H9 (cell line): ENCODE results near the gene HECTD1. TPM values are rescaled to one million over a fixed set of nuclear protein-coding genes. Genes with fewer than 3 reads are reported as not detected.

ENCODE experiments used
- DNase-seq: peaks from one replicate; pipeline ENCODE4 v3.0.0-alpha.2; 2017
- H2AFZ ChIP-seq: one replicate; pipeline ENCODE4 v1.6.1; 2013; ENCODE audit warnings: mild to moderate bottlenecking, low read length, control low read depth, moderate library complexity
- H2AK5ac ChIP-seq: 2 replicates; pipeline ENCODE4 v1.6.1; 2013; ENCODE audit warnings: low read length, control low read depth, mixed read lengths; ENCODE audit not compliant: insufficient read length
- H2BK120ac ChIP-seq: one replicate; pipeline ENCODE4 v1.6.1; 2013; ENCODE audit warnings: low read depth, mild to moderate bottlenecking, low read length, control low read depth, inconsistent platforms; ENCODE audit not compliant: poor library complexity, severe bottlenecking
- H2BK12ac ChIP-seq: 2 replicates; pipeline ENCODE4 v1.6.1; 2013; ENCODE audit warnings: low read length, control low read depth, mixed read lengths, low read depth; ENCODE audit not compliant: insufficient read length
- H2BK15ac ChIP-seq: 2 replicates; pipeline ENCODE4 v1.6.1; 2013; ENCODE audit warnings: low read depth, low read length, control low read depth
- H2BK20ac ChIP-seq: one replicate; pipeline ENCODE4 v1.6.1; 2013; ENCODE audit warnings: low read depth, mild to moderate bottlenecking, low read length, control low read depth, inconsistent platforms; ENCODE audit not compliant: poor library complexity, severe bottlenecking
- H2BK5ac ChIP-seq: 2 replicates; pipeline ENCODE4 v1.6.1; 2013; ENCODE audit warnings: low read length, control low read depth, mixed read lengths; ENCODE audit not compliant: insufficient read length
- H3K14ac ChIP-seq: 2 replicates; pipeline ENCODE4 v1.6.1; 2013; ENCODE audit warnings: low read length, control low read depth; ENCODE audit not compliant: insufficient read depth
- H3K18ac ChIP-seq: 2 replicates; pipeline ENCODE4 v1.6.1; 2013; ENCODE audit warnings: low read depth, mild to moderate bottlenecking, mixed read lengths, low read length, control low read depth; ENCODE audit not compliant: insufficient read length
- H3K23ac ChIP-seq: 2 replicates; pipeline ENCODE4 v1.6.1; 2013; ENCODE audit warnings: low read length, control low read depth, mixed read lengths, low read depth; ENCODE audit not compliant: insufficient read length
- H3K23me2 ChIP-seq: 2 replicates; pipeline ENCODE4 v1.6.1; 2013; ENCODE audit warnings: low read depth, mild to moderate bottlenecking, mixed read lengths, low read length, control low read depth; ENCODE audit not compliant: insufficient read length, poor library complexity, severe bottlenecking
- H3K27ac ChIP-seq: 2 replicates; pipeline ENCODE4 v1.5.1; 2013; ENCODE audit warnings: low read length, control low read depth, mixed read lengths, low read depth; ENCODE audit not compliant: insufficient read length
- H3K27me3 ChIP-seq: 2 replicates; pipeline ENCODE4 v1.6.1; 2013; ENCODE audit warnings: low read length, control low read depth, inconsistent platforms; ENCODE audit not compliant: insufficient read depth
- H3K4ac ChIP-seq: 2 replicates; pipeline ENCODE4 v1.6.1; 2013; ENCODE audit warnings: low read depth, mild to moderate bottlenecking, control low read depth, inconsistent platforms, low read length, moderate library complexity
- H3K4me1 ChIP-seq: 2 replicates; pipeline ENCODE4 v1.6.1; 2013; ENCODE audit warnings: low read length, control low read depth, inconsistent platforms; ENCODE audit not compliant: insufficient read depth
- H3K4me2 ChIP-seq: 2 replicates; pipeline ENCODE4 v1.6.1; 2013; ENCODE audit warnings: low read length, control low read depth, mixed read lengths; ENCODE audit not compliant: insufficient read length, insufficient read depth
- H3K56ac ChIP-seq: 2 replicates; pipeline ENCODE4 v1.6.1; 2013; ENCODE audit warnings: low read depth, mild to moderate bottlenecking, mixed read lengths, low read length, control low read depth; ENCODE audit not compliant: insufficient read length
- H3K79me1 ChIP-seq: 2 replicates; pipeline ENCODE4 v1.6.1; 2013; ENCODE audit warnings: low read depth, mild to moderate bottlenecking, moderate library complexity, low read length, control low read depth, inconsistent platforms; ENCODE audit not compliant: insufficient read depth, poor library complexity, severe bottlenecking
- H3K79me2 ChIP-seq: 2 replicates; pipeline ENCODE4 v1.6.1; 2013; ENCODE audit warnings: low read length, control low read depth, inconsistent platforms; ENCODE audit not compliant: insufficient read depth
- H3K9ac ChIP-seq: 2 replicates; pipeline ENCODE4 v1.6.1; 2013; ENCODE audit warnings: low read length, control low read depth, mixed read lengths; ENCODE audit not compliant: insufficient read length; ENCODE audit errors: extremely low read depth
- H3K9me3 ChIP-seq: one replicate; pipeline ENCODE4 v1.6.1; 2013; ENCODE audit warnings: low read depth, low read length, inconsistent platforms; ENCODE audit not compliant: control insufficient read depth
- H3T11ph ChIP-seq: one replicate; pipeline ENCODE4 v1.6.1; 2013; ENCODE audit warnings: mild to moderate bottlenecking, low read length, control low read depth, inconsistent platforms
- H4K20me1 ChIP-seq: one replicate; pipeline ENCODE4 v1.6.1; 2013; ENCODE audit not compliant: control insufficient read depth, insufficient read length, insufficient read depth
- H4K5ac ChIP-seq: 2 replicates; pipeline ENCODE4 v1.6.1; 2013; ENCODE audit warnings: low read depth, mild to moderate bottlenecking, mixed read lengths, low read length, control low read depth; ENCODE audit not compliant: insufficient read length
- H4K8ac ChIP-seq: replicated peaks from 2 replicates; pipeline ENCODE4 v1.6.1; 2013; ENCODE audit warnings: low read length, control low read depth, mixed read lengths, low read depth; ENCODE audit not compliant: insufficient read length
- H4K91ac ChIP-seq: 2 replicates; pipeline ENCODE4 v1.6.1; 2013; ENCODE audit warnings: low read depth, mild to moderate bottlenecking, moderate library complexity, mixed read lengths, low read length, control low read depth; ENCODE audit not compliant: insufficient read length
- H3K27ac Mint-ChIP-seq, 3 experiments: 2 replicates in 2 of 3; 3 replicates in 1 of 3; pipeline ENCODE4 v1.8.0; 2020 to 2021; ENCODE audit warnings: mixed read lengths in 3 of 3, mild to moderate bottlenecking in 1 of 3, moderate library complexity in 1 of 3
- H3K27me3 Mint-ChIP-seq: 2 replicates; pipeline ENCODE4 v1.8.0; 2021; ENCODE audit warnings: low read depth, mild to moderate bottlenecking, moderate library complexity, mixed read lengths
- H3K36me3 Mint-ChIP-seq, 3 experiments: 2 replicates in 2 of 3; 3 replicates in 1 of 3; pipeline ENCODE4 v1.8.0; 2020 to 2021; ENCODE audit warnings: low read depth in 3 of 3, mixed read lengths in 3 of 3; ENCODE audit not compliant: insufficient read depth in 1 of 3
- H3K4me1 Mint-ChIP-seq, 2 experiments: 2 replicates each; pipeline ENCODE4 v1.8.0; 2020; ENCODE audit warnings: mixed read lengths in 2 of 2
- H3K4me3 Mint-ChIP-seq, 2 experiments: 2 replicates in 1 of 2; 3 replicates in 1 of 2; pipeline ENCODE4 v1.8.0; 2020 to 2021; ENCODE audit warnings: mild to moderate bottlenecking in 2 of 2, mixed read lengths in 2 of 2, moderate library complexity in 1 of 2
- H3K9me3 Mint-ChIP-seq, 2 experiments: 2 replicates in 1 of 2; 3 replicates in 1 of 2; pipeline ENCODE4 v1.8.0; 2020; ENCODE audit warnings: mild to moderate bottlenecking in 2 of 2, mixed read lengths in 2 of 2, moderate library complexity in 1 of 2
- CTCF ChIP-seq: fragments of 200-600 bp; sonication (generic); conservative IDR thresholded peaks from 3 replicates; pipeline ENCODE4 v1.8.0; 2021; ENCODE audit warnings: antibody characterized with exemption, mild to moderate bottlenecking
- WGBS: extraction: QIAGEN DNeasy Blood & Tissue Kit; methylation state at CpG from one replicate; pipeline ENCODE4 v1.1.7; 2013; ENCODE audit warnings: missing lambda C conversion rate, low lambda C conversion rate, mixed read lengths; ENCODE audit not compliant: insufficient read length; ENCODE audit errors: extremely low coverage; 5-methylcytosine and 5-hydroxymethylcytosine counted together
- total RNA-seq: library from RNA; stranded (reverse); gene quantifications from 2 replicates; pipeline ENCODE4 v1.2.1, GENCODE V29; 2021

Gene HECTD1
- total RNA-seq, 1 experiment from 2014 or later, result 135 TPM

GRCh38 chr14:31080484-31080883 is 127.1 kb downstream of the HECTD1 start:
- Histone ChIP-seq H3K23ac (no peak overlapping the region), H3K18ac (no peak overlapping the region), H3K23me2 (no peaks in the 10 kb centered on the region), H3K9ac (no peak overlapping the region), H3K27me3 (no peaks in the 10 kb centered on the region), H3K9me3 (no peaks in the 10 kb centered on the region), H2BK20ac (no peak overlapping the region), H4K8ac (no peak overlapping the region), H2BK5ac (no peak overlapping the region), H3K79me1 (no peaks in the 10 kb centered on the region), H2BK15ac (no peak overlapping the region), H3K27ac (no peak overlapping the region), H2AK5ac (no peak overlapping the region), H2AFZ (no peak overlapping the region), H4K20me1 (no peaks in the 10 kb centered on the region), H3K4me2 (no peak overlapping the region), H3K56ac (no peak overlapping the region), H4K91ac (no peak overlapping the region), H3K4ac (no peak overlapping the region), H3T11ph (no peak overlapping the region), H3K79me2 (no peaks in the 10 kb centered on the region), H2BK12ac (no peak overlapping the region), H2BK120ac (no peak overlapping the region), H3K4me1 (no peaks in the 10 kb centered on the region), H4K5ac (no peak overlapping the region), H3K14ac (no peak overlapping the region)
- peaks cover 0 to 9% (median 1%) of the 10 kb centered on the region in 3 experiments; a peak in 4 of 7 replicates for H3K36me3 Mint-ChIP-seq
- TF ChIP-seq CTCF, result no peak
- H3K4me3 Mint-ChIP-seq, result no peak overlapping the region
- DNase-seq, result no peak
- H3K9me3 Mint-ChIP-seq, result no peaks in the 10 kb centered on the region
- no CpG with 5 or more reads among the region's 4 CpGs for WGBS
- 0 out of 4 replicates have a peak, but pooled peaks cover 2 to 4% of the 10 kb centered on the region in 2 experiments for H3K4me1 Mint-ChIP-seq
- no peaks in the 10 kb centered on the region for H3K27me3 Mint-ChIP-seq
- H3K27ac Mint-ChIP-seq, result no peak overlapping the region; a peak in 1 of 7 replicates
